IMR-90 (cell line): Measurements from ENCODE around the gene MPP2. TPM values are rescaled to one million over a fixed set of nuclear protein-coding genes. Genes with fewer than 3 reads are reported as not detected.

ENCODE experiments used
- ATAC-seq: fragments of 200-7000 bp; cut with Tn5 transposase; 2 replicates; pipeline ENCODE4 v1.9.1; 2020; ENCODE audit warnings: low read depth, mild to moderate bottlenecking, moderate library complexity
- BruUV-seq: library from RNA; stranded (reverse); fragments of 400-500 nt; replicated peaks from 2 replicates; lab custom pipeline; 2021; lab: Mats Ljungman, UMichigan
- CTCF ChIA-PET: fragments of 300-600 bp; formaldehyde crosslinking; extraction: SDS; loops from one replicate; lab custom pipeline; 2021; ENCODE audit warnings: antibody characterized with exemption; lab: Yijun Ruan, JAX
- POLR2A ChIA-PET: fragments of 300-600 bp; sonication (Branson Sonifier 250); formaldehyde crosslinking; loops from one replicate; lab custom pipeline; 2022; ENCODE audit warnings: antibody characterized with exemption; ENCODE audit not compliant: unreplicated experiment; lab: Charles Lee
- DNase-seq: peaks from one replicate; pipeline ENCODE4 v3.0.0; 2013
- H2AFZ ChIP-seq: replicated peaks from 2 replicates; pipeline ENCODE3; 2013; ENCODE audit warnings: low read length, mild to moderate bottlenecking; ENCODE audit not compliant: poor library complexity
- H2AK5ac ChIP-seq: 2 replicates; pipeline ENCODE4 v1.6.1; 2013; ENCODE audit warnings: low read depth, low read length, inconsistent platforms
- H2AK9ac ChIP-seq: replicated peaks from 2 replicates; pipeline ENCODE3; 2013; ENCODE audit warnings: mild to moderate bottlenecking, low read depth, low read length, moderate library complexity; ENCODE audit not compliant: poor library complexity
- H2BK120ac ChIP-seq: 2 replicates; pipeline ENCODE4 v1.6.1; 2013; ENCODE audit warnings: low read depth, low read length, inconsistent platforms
- H2BK15ac ChIP-seq: 3 replicates; pipeline ENCODE4 v1.6.1; 2013; ENCODE audit warnings: low read depth, low read length, inconsistent platforms
- H2BK20ac ChIP-seq: 2 replicates; pipeline ENCODE4 v1.6.1; 2013; ENCODE audit warnings: low read depth, mild to moderate bottlenecking, inconsistent platforms, low read length, moderate library complexity
- H2BK5ac ChIP-seq: 2 replicates; pipeline ENCODE4 v1.6.1; 2013; ENCODE audit warnings: mild to moderate bottlenecking, low read depth, low read length, inconsistent platforms; ENCODE audit not compliant: poor library complexity, severe bottlenecking
- H3K14ac ChIP-seq: replicated peaks from 2 replicates; pipeline ENCODE4 v1.6.1; 2013; ENCODE audit warnings: low read depth, low read length, inconsistent platforms
- H3K18ac ChIP-seq: 2 replicates; pipeline ENCODE4 v1.6.1; 2013; ENCODE audit warnings: low read depth, low read length, control low read depth
- H3K23ac ChIP-seq: 2 replicates; pipeline ENCODE4 v1.6.1; 2013; ENCODE audit warnings: low read depth, low read length, inconsistent platforms
- H3K27ac ChIP-seq: 2 replicates; pipeline ENCODE4 v1.5.1; 2013; ENCODE audit warnings: mild to moderate bottlenecking, control low read depth, low read length; ENCODE audit not compliant: insufficient read depth
- H3K27me3 ChIP-seq: 2 replicates; pipeline ENCODE4 v1.6.1; 2013; ENCODE audit warnings: low read length; ENCODE audit not compliant: control insufficient read depth, insufficient read depth
- H3K36me3 ChIP-seq: 2 replicates; pipeline ENCODE4 v1.6.1; 2013; ENCODE audit warnings: low read length, mixed read lengths; ENCODE audit not compliant: control insufficient read depth, insufficient read depth
- H3K4ac ChIP-seq: 2 replicates; pipeline ENCODE4 v1.6.1; 2013; ENCODE audit warnings: low read depth, low read length, inconsistent platforms
- H3K4me1 ChIP-seq: 2 replicates; pipeline ENCODE4 v1.6.1; 2013; ENCODE audit warnings: low read length, mixed read lengths; ENCODE audit not compliant: control insufficient read depth, insufficient read depth
- H3K4me2 ChIP-seq: 2 replicates; pipeline ENCODE4 v1.6.1; 2013; ENCODE audit warnings: low read depth, mild to moderate bottlenecking, control low read depth, low read length, moderate library complexity
- H3K4me3 ChIP-seq: 2 replicates; pipeline ENCODE4 v1.5.1; 2013; ENCODE audit warnings: low read depth, mild to moderate bottlenecking, control low read depth, low read length, moderate library complexity; ENCODE audit not compliant: insufficient read depth
- H3K56ac ChIP-seq: 2 replicates; pipeline ENCODE4 v1.6.1; 2013; ENCODE audit warnings: low read length, inconsistent platforms; ENCODE audit not compliant: insufficient read depth; ENCODE audit errors: extremely low read depth
- H3K79me1 ChIP-seq, 2 experiments: 2 replicates each; pipeline ENCODE4 v1.6.1; 2013; ENCODE audit warnings: low read length in 2 of 2, inconsistent platforms in 1 of 2, low read depth in 1 of 2
- H3K9ac ChIP-seq: 2 replicates; pipeline ENCODE4 v1.6.1; 2013; ENCODE audit warnings: low read depth, low read length, control low read depth
- H3K9me1 ChIP-seq: 2 replicates; pipeline ENCODE4 v1.6.1; 2013; ENCODE audit warnings: low read length, inconsistent platforms; ENCODE audit not compliant: insufficient read depth
- H3K9me3 ChIP-seq: 2 replicates; pipeline ENCODE4 v1.6.1; 2013; ENCODE audit warnings: low read length; ENCODE audit not compliant: control insufficient read depth, insufficient read depth
- H4K20me1 ChIP-seq: 2 replicates; pipeline ENCODE4 v1.6.1; 2013; ENCODE audit warnings: low read length, inconsistent platforms; ENCODE audit not compliant: insufficient read depth
- H4K5ac ChIP-seq: 2 replicates; pipeline ENCODE4 v1.6.1; 2013; ENCODE audit warnings: mild to moderate bottlenecking, low read depth, low read length, control low read depth
- H4K8ac ChIP-seq, 2 experiments: 2 replicates each; pipeline ENCODE4 v1.6.1; 2013; ENCODE audit warnings: low read depth in 2 of 2, low read length in 2 of 2, control low read depth in 1 of 2, inconsistent platforms in 1 of 2
- H4K91ac ChIP-seq: 2 replicates; pipeline ENCODE4 v1.6.1; 2013; ENCODE audit warnings: low read depth, low read length, inconsistent platforms; ENCODE audit not compliant: insufficient read depth
- CHD1 ChIP-seq: IDR thresholded peaks from 2 replicates; pipeline ENCODE4 v1.6.1; 2012; ENCODE audit warnings: low read depth, low read length, improper control_type of control experiment
- MAFK ChIP-seq: IDR thresholded peaks from 2 replicates; pipeline ENCODE4 v1.6.1; 2012; ENCODE audit warnings: low read depth, low read length, improper control_type of control experiment
- NFE2L2 ChIP-seq: fragments of 150-350 bp; IDR thresholded peaks from 2 replicates; pipeline ENCODE4 v1.6.1; 2016; ENCODE audit warnings: low read depth, mild to moderate bottlenecking, low read length
- POLR2A ChIP-seq: IDR thresholded peaks from 2 replicates; pipeline ENCODE4 v1.6.1; 2012; ENCODE audit warnings: mild to moderate bottlenecking, low read depth, low read length
- RCOR1 ChIP-seq: IDR thresholded peaks from 2 replicates; pipeline ENCODE4 v1.6.1; 2012; ENCODE audit warnings: mild to moderate bottlenecking, low read length, improper control_type of control experiment; ENCODE audit not compliant: insufficient replicate concordance
- SMC3 ChIP-seq: fragments of 150-350 bp; IDR thresholded peaks from 2 replicates; pipeline ENCODE4 v1.6.1; 2016; ENCODE audit warnings: low read depth, mild to moderate bottlenecking, antibody characterized with exemption, low read length, moderate library complexity
- WGBS, 2 experiments: methylation state at CpG; one replicate each; pipeline versions ENCODE4 v1.1.5 to v1.1.7; 2013; ENCODE audit warnings: missing lambda C conversion rate in 2 of 2; ENCODE audit not compliant: insufficient read length in 1 of 2; ENCODE audit errors: extremely low coverage in 2 of 2; 5-methylcytosine and 5-hydroxymethylcytosine counted together
- dilution Hi-C: fragments of 300-500 bp; cut with HindIII; formaldehyde crosslinking; loops from one replicate; pipeline ENCODE4 v1.14.3; 2018; ENCODE audit warnings: low sequenced_read_pairs; ENCODE audit not compliant: unreplicated experiment
- in situ Hi-C: fragments of 300-500 bp; cut with MboI; formaldehyde crosslinking; loops from 3 replicates; pipeline ENCODE4 v1.14.3; 2019; ENCODE audit warnings: low sequenced_read_pairs, inconsistent platforms, mixed read lengths
- intact Hi-C: fragments of 100-400 bp; cut with micrococcal nuclease; formaldehyde crosslinking; loops from 2 replicates; pipeline ENCODE4 v1.10.0; 2022
- polyA plus RNA-seq, 3 experiments: library from polyadenylated mRNA; depleted of rRNA; stranded (reverse); fragments of >200 nt; gene quantifications; 2 replicates each; pipeline ENCODE4 v1.2.3, GENCODE V29; 2012; ENCODE audit warnings: low replicate concordance in 1 of 3
- total RNA-seq: library from RNA; depleted of rRNA; stranded (reverse); fragments of >200 nt; gene quantifications from 2 replicates; pipeline ENCODE4 v1.2.3, GENCODE V29; 2012

MPP2 gene
- total and polyA plus RNA-seq, 2 of the 4 experiments (the other 2 are of a cell fraction): 3.2 to 3.8 TPM

DNA sequence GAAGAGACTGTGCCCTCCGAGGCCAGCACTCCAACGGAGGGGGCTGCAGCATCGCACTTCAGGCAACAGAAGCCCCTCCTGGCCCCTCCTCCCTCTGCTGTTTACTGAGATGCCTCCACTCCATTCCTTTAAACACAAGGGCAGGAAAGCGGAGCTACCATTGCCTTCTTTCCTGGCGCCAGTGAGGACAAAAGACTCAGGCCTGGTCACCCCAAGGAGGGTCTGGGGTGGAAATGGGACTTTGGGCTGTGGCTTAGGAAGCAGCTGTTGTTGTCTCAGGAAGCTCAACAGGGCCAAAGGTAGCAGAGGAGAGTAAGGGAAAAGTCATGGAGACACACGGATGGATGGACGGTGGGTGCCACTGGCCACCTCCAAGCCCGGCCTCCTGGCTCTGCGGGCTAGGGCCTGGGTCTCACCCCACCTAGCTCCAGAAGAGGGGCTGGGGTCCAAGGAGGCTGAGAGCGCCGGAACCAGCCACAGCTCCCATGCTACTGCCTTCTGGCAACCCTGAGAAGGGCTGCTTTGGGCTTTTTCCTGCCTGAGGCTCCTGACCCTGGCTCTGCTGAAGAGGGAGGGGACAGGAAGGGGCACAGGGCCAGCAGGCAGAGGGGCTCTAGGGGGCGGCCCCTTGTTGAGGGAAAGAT is 49.3 kb downstream of the MPP2 start:
- BruUV-seq: no TSS peak
- POLR2A ChIA-PET: no interaction called here

More for the DNA sequence above, 49.3 kb downstream of the MPP2 start:
- Histone ChIP-seq H2AK5ac (no peak overlapping the region), H3K14ac (no peak overlapping the region), H3K36me3 (no peaks in the 10 kb centered on the region), H2AK9ac (no peak overlapping the region), H3K27ac (no peak overlapping the region), H3K4ac (no peak overlapping the region), H2BK20ac (no peak overlapping the region), H3K18ac (no peak overlapping the region), H2AFZ (no peak overlapping the region), H3K23ac (no peak overlapping the region), H3K79me1 (no peaks in the 10 kb centered on the region), H3K4me1 (no peaks in the 10 kb centered on the region), H2BK5ac (no peak overlapping the region), H2BK15ac (no peak overlapping the region), H4K8ac (no peak overlapping the region), H4K20me1 (no peaks in the 10 kb centered on the region), H4K91ac (no peak overlapping the region), H3K9me3 (no peaks in the 10 kb centered on the region), H3K56ac (no peak overlapping the region), H4K5ac (no peak overlapping the region), H3K27me3 (peaks cover 94% of the 10 kb centered on the region), H3K9ac (no peak overlapping the region), H3K4me3 (no peak overlapping the region), H3K4me2 (no peak overlapping the region), H2BK120ac (no peak overlapping the region), H3K9me1 (no peaks in the 10 kb centered on the region)
- DNase-seq (no peak), ATAC-seq (no peak)
- CTCF ChIA-PET: interaction anchor here (4.2 kb wide), 1 partner anchor 12 kb away, joined by 21 read pairs; no protein-coding TSS in a partner anchor
- dilution Hi-C loops: no loop called here
- in situ Hi-C loops: no loop called here
- WGBS, 2 experiments: 57% methylated on average over 7 of the region's 12 CpGs; no CpG with 5 or more reads in 1 of the 2 experiments
- no peak for TF ChIP-seq POLR2A
- no peak for TF ChIP-seq NFE2L2
- TF ChIP-seq SMC3: no peak
- no peak for TF ChIP-seq CHD1
- no peak for TF ChIP-seq MAFK
- TF ChIP-seq RCOR1: no peak
- intact Hi-C loops: no loop called here
